GM18511 (cell line): Measurements from ENCODE around the gene MFSD12.
A peak's percentile ranks its signal among the peaks of the same experiment; 100 is the strongest.

Experiments
- ATAC-seq: cut with Tn5 transposase; IDR thresholded peaks from one replicate; pipeline ENCODE4 v1.9.1; 2021; ENCODE audit warnings: mild to moderate bottlenecking, moderate library complexity; ENCODE audit not compliant: unreplicated experiment

The MFSD12 gene

DNA sequence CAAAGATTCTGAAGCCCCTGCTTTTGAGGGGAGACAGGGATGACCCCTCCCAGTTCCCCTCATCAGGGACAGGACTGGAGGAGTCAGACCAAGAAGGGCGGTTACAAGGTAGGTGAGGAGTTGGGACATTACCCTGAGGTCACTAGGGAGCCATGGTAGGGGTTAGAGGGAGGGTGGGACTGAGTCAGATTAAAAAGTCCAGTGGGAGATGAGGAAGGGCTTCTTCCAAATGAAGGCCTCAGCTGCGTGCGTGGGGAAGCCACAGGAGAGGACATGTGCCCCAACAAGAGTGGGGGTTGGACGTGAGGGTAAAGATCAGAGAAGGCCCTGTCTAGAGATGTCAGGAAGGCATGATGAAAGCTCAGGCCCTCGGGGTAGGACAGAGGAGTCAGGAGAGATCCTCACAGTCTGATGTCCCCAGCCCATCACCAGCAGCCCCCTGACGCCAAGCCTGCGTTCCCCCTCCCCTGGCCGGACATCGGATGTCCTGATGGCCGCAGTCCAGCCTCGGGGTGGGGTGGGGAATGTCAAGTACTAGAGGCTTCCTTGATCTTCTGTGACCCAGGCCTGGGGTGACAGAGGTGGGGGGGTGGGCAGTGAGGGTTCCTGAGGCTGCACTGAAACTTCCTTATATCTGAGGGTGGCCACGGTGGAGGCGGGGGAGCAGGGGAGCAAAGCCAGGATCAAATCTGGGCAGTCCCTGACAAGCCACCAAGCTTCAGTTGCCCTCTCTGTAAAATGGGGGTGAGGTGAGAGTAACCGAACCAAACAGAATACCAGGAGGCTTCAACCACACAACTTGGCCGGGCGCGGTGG lies 6.5 kb upstream of the MFSD12 start:
- ATAC-seq, result no peak

DNA sequence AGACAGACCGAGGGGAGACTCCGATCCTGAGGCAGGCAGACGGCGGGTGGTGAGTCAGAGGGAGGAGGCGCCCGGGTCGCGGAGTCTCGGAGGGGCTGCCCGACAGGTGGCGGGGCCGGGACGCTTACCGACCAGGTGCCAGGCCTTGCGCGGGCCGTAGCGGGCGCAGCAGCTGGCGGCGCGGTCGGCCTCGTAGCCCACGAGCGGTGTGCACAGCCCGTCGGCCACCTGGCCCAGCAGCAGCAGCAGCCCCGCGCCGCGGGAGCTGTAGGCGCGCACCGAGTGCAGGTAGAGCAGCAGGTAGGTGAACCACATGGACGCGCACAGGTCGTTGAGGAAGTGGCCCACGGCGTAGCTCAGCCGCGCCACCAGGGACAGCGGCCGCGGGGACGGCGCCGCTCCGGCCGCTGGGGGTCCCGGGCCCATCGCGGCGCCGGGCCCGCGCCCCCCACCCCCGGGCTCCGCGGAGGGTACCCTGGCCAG lies 367 bp downstream of the MFSD12 start:
- ATAC-seq, result peak; percentile 21

GRCh38 chr19:3556423-3556977 lies 886 bp downstream of the MFSD12 start:
- ATAC-seq, result no peak

GRCh38 chr19:3555653-3556422 lies 1.5 kb downstream of the MFSD12 start:
- no peak for ATAC-seq

DNA sequence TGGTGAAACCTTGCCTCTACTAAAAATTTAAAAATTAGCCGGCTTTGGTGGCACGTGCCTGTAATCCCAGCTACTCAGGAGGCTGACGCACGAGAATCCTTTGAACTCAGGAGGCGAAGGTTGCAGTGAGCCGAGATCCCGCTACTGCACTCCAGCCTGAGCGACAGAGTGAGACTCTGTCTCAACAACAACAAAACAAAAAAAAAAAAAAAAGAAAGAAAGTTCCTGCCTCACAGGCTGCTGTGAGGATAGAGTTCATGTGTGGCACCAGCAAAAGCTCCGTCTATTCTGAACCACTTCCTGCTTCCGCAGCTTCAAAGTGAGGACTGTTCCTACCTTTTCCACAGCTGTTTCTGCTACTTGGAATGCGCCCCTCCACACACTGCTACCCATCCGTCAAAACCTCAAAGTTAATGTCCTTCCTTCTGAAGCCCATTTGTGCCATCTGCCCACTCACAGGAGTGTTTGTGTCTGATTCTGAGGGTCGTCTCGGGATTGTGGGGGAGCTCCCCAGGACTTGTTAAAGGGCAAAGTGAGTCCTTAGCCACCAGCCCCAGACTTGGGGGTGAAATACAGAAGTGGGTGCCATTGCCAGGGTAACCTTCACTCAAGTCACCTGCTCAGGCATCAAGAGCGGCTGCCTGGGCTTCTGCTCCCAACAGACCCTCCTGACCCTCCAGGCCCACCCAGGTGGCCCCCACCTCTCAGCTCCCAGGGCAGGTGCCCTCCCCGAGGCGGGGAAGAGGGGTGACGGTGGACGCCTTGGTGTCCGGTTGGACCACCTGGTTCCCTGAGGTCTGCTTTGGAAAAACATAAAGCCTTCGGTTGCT lies 2.9 kb downstream of the MFSD12 start:
- no peak for ATAC-seq

- no peak for ATAC-seq
Measured at GRCh38 chr19:3551792-3552095, 5.6 kb downstream of the MFSD12 start.

- no peak for ATAC-seq
Measured at GRCh38 chr19:3550947-3551791, 6.2 kb downstream of the MFSD12 start.

DNA sequence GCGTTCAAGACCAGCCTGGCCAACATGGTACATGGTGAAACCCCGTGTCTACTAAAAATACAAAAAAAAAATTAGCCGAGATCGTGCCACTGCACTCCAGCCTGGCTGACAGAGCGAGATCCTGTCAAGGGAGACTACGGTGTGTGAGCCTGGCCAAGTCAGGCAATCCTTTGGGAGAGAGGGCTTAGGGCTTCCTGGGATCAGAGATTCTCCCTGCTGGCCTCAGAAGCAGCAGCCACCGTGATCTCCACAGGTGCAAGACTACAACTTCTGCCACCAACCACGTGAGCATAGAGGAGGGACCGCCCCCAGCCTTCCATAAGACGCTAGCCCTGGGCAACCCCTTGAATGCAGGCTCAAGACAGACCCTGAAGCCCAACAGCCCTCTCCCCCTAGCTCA lies 7.6 kb downstream of the MFSD12 start:
- no peak for ATAC-seq

GRCh38 chr19:3548606-3549005 lies 8.8 kb downstream of the MFSD12 start:
- no peak for ATAC-seq

GRCh38 chr19:3547767-3548282 lies 9.6 kb downstream of the MFSD12 start:
- ATAC-seq, result no peak

DNA sequence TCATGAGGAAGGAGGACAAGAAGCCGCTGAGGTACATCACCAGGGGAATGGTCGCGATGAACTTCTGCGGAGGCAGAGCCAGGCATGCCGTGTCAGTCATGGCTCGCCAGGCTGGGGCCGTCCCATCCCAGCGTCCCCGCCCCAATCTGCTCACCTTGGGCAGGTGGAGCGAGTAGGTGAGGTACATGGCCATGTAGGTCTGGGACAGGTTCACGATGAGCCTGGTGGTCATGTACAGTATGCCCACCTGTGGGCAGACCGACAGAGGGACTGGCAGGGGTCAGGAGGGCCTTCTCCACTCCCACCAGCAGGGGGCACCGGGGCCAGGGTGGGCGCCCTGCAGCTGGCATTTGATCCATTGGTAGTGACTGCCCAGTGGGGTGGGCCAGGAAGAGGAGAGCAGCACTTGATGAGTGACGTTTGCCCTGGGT lies 10.1 kb downstream of the MFSD12 start:
- ATAC-seq, result no peak

DNA sequence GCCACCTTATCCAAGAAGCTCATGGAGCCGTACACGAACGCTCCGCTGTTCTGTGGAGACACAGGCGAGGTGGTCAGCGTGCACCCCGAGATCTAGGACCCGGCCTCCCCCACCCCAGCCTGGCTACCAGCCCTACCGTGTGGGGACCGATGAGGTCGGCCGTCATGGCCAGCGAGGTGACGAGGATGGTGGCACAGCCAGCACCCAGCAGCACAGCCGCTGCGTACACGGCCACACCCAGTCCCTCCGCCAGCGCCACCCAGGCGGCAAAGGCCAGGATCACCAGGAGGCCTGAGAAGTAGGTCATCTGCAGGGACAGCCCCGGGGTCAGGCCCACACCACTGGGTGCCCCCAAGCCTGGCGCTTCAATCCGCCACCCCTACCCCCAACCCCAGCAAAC lies 11.3 kb downstream of the MFSD12 start:
- ATAC-seq, result no peak

DNA sequence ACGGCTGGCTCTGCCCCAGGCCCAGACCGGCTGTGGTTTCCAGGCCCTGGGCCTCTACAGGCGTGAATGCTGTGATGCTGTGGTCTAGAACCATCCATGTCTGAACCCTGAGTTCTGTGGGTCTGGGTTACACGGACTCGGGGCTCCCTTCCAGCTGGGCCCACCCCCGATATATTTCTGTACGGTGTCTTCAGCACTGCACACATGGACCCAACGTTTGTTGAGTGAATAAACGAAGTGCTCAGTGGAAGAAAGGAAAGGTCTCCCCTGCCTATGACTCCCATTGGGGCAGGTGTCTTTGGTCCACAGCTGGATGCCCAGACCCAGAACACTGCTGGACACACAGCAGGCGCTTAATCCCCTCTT lies 11.7 kb downstream of the MFSD12 start:
- no peak for ATAC-seq

DNA sequence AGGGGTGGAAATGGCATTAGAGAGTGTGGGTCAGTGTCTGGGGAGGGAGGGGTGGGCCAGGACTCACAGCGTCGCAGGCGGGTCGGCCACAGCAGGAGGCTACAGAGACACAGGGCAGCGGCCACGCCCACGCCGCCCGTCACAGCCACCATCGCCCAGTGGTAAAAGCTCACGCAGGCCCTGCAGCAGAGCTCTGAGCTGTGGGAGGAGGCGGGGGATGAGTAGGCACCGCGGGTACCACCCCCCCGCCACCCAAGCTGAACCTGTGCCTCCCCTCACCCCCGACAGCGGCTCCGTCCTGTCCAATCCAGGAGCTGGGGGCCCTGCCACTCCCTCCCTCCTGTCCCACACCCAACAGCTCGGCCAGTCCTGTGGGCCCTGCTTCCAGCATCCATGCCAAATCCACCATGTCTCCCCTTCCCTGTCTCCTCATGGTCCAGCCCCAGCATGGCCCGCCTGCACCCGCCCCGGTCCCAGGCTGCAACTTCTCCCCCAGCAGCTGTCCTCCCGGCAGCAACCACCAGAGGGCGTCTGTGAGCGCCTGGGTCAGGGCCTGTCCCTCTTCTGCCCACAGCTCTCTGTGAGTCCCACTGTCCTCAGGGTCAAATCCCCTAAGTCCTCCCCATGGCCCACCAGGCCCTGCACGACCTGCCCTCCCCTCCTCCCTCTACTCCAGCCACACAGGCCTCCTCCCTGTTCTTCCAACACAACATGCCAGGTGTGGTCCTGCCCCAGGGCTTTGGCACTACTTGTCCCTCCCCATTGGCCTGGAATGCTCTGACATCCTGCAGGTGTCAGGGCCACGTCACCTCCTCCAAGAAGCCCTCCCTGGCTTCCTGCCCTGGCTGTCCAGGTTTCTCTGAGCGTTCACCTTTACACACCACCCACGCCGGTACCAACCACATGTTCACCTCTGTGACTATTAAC lies 12.4 kb downstream of the MFSD12 start:
- ATAC-seq, result no peak

- no peak for ATAC-seq
Measured at GRCh38 chr19:3544058-3544376, 13.4 kb downstream of the MFSD12 start.

DNA sequence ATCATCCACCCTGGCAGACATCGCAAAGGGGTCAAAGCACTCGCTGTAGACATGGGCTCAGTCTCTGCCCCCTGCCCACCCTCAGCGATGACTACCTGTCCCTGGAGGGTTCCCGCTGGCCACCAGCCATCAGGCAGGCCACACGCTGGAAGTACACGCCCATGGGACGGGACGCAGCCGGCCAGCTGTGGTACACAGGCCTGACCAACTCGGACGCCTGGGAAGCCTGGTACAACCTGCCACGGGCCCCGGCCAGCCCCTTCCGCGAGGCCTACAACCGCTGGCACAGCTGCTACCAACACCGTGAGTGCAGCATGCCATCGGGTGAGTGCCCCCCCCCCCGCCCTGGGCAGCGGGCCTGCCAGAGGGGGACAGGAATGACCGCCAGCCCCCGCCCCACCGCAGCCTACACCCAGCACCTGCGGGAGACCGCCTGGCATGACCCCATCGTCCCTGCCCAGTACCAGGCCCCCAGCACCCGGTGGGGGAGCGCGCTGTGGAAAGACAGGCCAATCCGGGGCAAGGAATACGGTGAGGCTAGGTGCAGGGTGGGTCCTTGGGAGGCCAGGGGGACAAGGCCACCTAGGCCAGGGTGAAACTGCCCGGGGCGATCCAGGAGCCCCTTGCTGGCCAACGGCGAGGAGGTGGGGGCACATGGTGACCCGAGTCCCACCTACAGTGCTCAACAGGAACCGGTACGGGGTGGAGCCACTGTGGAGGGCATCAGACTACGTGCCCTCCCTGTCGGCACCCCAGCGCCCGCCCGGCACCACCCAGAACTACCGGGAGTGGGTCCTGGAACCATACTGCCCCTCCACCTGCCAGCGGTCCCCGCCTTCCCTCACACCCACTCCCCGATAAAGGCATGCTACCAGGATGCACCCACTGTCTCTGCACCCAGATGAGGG lies 14.0 kb downstream of the MFSD12 start:
- ATAC-seq, result no peak

- ATAC-seq, result no peak
Measured at GRCh38 chr19:3539756-3540118, 17.6 kb downstream of the MFSD12 start.
